Right atrium auricular region (tissue), 2 donors: ENCODE measurements around the gene PSMB5. TPM values are rescaled to one million over a fixed set of nuclear protein-coding genes. Genes with fewer than 3 reads are reported as not detected.
"Not testable (repeated sequence)": the region's sequence is repeated elsewhere in the genome, so short reads cannot be mapped to it uniquely, and the experiment has no call there.

ENCODE experiments used
- DNase-seq: peaks from one replicate; pipeline ENCODE4 v3.0.0-alpha.2; 2019; ENCODE audit warnings: low spot score
- H3K27ac ChIP-seq, 2 donors: fragments of 200-600 bp; sonication (generic); 1 replicate in 1 of 2; 2 replicates in 1 of 2; pipeline ENCODE4 v1.5.1; 2016 to 2019
- H3K27me3 ChIP-seq, 2 donors: fragments of 200-600 bp; sonication (generic); one replicate each; pipeline versions ENCODE4 v1.5.1 to v1.6.0; 2017 to 2019
- H3K36me3 ChIP-seq: fragments of 200-600 bp; sonication (generic); one replicate; pipeline ENCODE4 v1.5.1; 2016
- H3K4me1 ChIP-seq, 2 donors: fragments of 200-600 bp; sonication (generic); one replicate each; pipeline versions ENCODE4 v1.5.1 to v1.6.0; 2017 to 2019
- H3K4me3 ChIP-seq, 2 donors: fragments of 200-600 bp; sonication (generic); 1 replicate in 1 of 2; 2 replicates in 1 of 2; pipeline ENCODE4 v1.5.1; 2017 to 2019; ENCODE audit warnings: mild to moderate bottlenecking in 1 of 2, moderate library complexity in 1 of 2
- H3K9me3 ChIP-seq, 2 donors: fragments of 200-600 bp; sonication (generic); one replicate each; pipeline ENCODE4 v1.5.1; 2019
- CTCF ChIP-seq, 2 donors: fragments of 200-600 bp; sonication (generic); IDR thresholded peaks; one replicate each; pipeline ENCODE4 v1.5.1; 2019; ENCODE audit warnings: antibody characterized with exemption in 2 of 2
- total RNA-seq, 2 donors: library from RNA; depleted of rRNA; stranded (reverse); fragments of >200 nt; gene quantifications; one replicate each; pipeline ENCODE4 v1.1.0, GENCODE V29; 2016

Gene PSMB5
- total RNA-seq, 2 donors from 2014 or later: 105 to 122 TPM

- no peak for DNase-seq
- no peaks in the 10 kb centered on the region for H3K27me3 ChIP-seq
- H3K4me1 ChIP-seq: no peaks in the 10 kb centered on the region
- peaks cover 3% of the 10 kb centered on the region for H3K36me3 ChIP-seq
- no peak overlapping the region for H3K27ac ChIP-seq
- no peak for TF ChIP-seq CTCF (IDR thresholded peaks at IDR 0.05)
- H3K4me3 ChIP-seq: no peak overlapping the region
- H3K9me3 ChIP-seq: no peaks in the 10 kb centered on the region
Measured at GRCh38 chr14:23020143-23021128, 14.3 kb downstream of the PSMB5 start.

- H3K27me3 ChIP-seq: no peaks in the 10 kb centered on the region
Measured at GRCh38 chr14:23018107-23018506, 16.6 kb downstream of the PSMB5 start.

GRCh38 chr14:23017091-23017490 lies 17.6 kb downstream of the PSMB5 start:
- H3K4me3 ChIP-seq: no peak overlapping the region
- TF ChIP-seq CTCF (IDR thresholded peaks at IDR 0.05): no peak
- no peak overlapping the region for H3K27ac ChIP-seq
- no peak for DNase-seq
- no peaks in the 10 kb centered on the region for H3K27me3 ChIP-seq
- no peaks in the 10 kb centered on the region for H3K36me3 ChIP-seq
- H3K4me1 ChIP-seq: no peaks in the 10 kb centered on the region
- no peaks in the 10 kb centered on the region for H3K9me3 ChIP-seq

More at GRCh38 chr14:23018107-23018506, 16.6 kb downstream of the PSMB5 start:
- Histone ChIP-seq H3K27ac (no peak overlapping the region), H3K4me1 (no peaks in the 10 kb centered on the region), H3K9me3 (no peaks in the 10 kb centered on the region), H3K36me3 (no peaks in the 10 kb centered on the region), H3K4me3 (no peak overlapping the region)
- DNase-seq: no peak
- TF ChIP-seq CTCF (IDR thresholded peaks at IDR 0.05): no peak

- DNase-seq: no peak
- H3K4me1 ChIP-seq: no peaks in the 10 kb centered on the region
- H3K4me3 ChIP-seq: no peak overlapping the region
- TF ChIP-seq CTCF (IDR thresholded peaks at IDR 0.05): no peak
- no peak overlapping the region for H3K27ac ChIP-seq
- no peaks in the 10 kb centered on the region for H3K9me3 ChIP-seq
- no peaks in the 10 kb centered on the region for H3K27me3 ChIP-seq
- no peaks in the 10 kb centered on the region for H3K36me3 ChIP-seq
Measured at GRCh38 chr14:23015618-23016017, 19.1 kb downstream of the PSMB5 start.

- not testable (repeated sequence) for H3K4me1 ChIP-seq, H3K4me3 ChIP-seq, DNase-seq, H3K9me3 ChIP-seq, H3K36me3 ChIP-seq, H3K27me3 ChIP-seq, H3K27ac ChIP-seq
Measured at GRCh38 chr14:23013749-23014054, 21.0 kb downstream of the PSMB5 start.

GRCh38 chr14:23013054-23013748 lies 21.5 kb downstream of the PSMB5 start:
- no peaks in the 10 kb centered on the region for H3K27me3 ChIP-seq
- no peaks in the 10 kb centered on the region for H3K9me3 ChIP-seq
- H3K36me3 ChIP-seq: no peaks in the 10 kb centered on the region
- peaks cover 0 to 5% of the 10 kb centered on the region in 2 donors for H3K4me1 ChIP-seq
- no peak overlapping the region for H3K4me3 ChIP-seq
- no peak overlapping the region for H3K27ac ChIP-seq
- DNase-seq: no peak
- no peak for TF ChIP-seq CTCF (IDR thresholded peaks at IDR 0.05)
